IPS-NIHi11 (cell line): Measurements from ENCODE around the gene KLK13.

ENCODE experiments used
- DNase-seq: peaks from one replicate; pipeline ENCODE4 v3.0.0; 2012; ENCODE audit warnings: mixed read lengths, low spot score

KLK13 gene, protein sequence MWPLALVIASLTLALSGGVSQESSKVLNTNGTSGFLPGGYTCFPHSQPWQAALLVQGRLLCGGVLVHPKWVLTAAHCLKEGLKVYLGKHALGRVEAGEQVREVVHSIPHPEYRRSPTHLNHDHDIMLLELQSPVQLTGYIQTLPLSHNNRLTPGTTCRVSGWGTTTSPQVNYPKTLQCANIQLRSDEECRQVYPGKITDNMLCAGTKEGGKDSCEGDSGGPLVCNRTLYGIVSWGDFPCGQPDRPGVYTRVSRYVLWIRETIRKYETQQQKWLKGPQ

GRCh38 chr19:51064534-51065220 lies at the start of gene KLK13:
Gene KLK13, minus strand, starts transcription at chr19:51065092. Its CDS starts 25 bp downstream, at chr19:51065067.
- peak; percentile 93 for DNase-seq

DNA sequence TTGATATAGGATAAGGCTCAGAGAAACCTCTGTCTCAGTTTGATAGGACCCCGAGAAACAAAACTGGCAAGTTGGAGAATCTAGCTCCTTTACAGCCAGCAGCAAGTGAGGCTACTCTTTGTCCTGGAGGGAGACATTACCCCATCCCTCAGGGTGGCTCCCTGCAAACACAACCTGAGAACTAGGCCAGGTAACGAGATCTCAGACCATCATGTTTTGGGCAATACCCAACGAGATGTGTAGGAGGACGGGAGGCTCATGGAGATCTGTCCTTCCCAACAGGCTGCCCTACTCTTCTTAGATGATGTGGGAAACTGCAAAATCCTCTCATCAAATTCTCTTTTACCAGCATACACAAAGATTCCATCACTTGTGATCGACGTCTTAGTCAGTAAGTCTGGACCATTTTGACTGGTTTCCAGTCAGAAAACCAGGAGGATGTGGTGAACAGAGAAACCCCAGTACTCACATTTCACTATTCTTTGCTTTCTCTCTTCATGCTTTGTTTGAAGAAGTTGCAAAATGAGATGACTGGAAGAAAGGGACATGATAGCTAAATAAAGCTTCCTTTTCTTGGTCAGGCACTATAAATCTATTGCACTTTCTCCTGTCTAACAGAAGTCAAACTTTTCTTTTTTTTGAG lies 49.3 kb upstream of the KLK13 start:
- DNase-seq: no peak

- no peak for DNase-seq
Measured at GRCh38 chr19:51111606-51112005, 46.7 kb upstream of the KLK13 start.

- DNase-seq: no peak
Measured at GRCh38 chr19:51110666-51110971, 45.7 kb upstream of the KLK13 start.

- peak; percentile 31 for DNase-seq
Measured at GRCh38 chr19:51108805-51109146, 43.9 kb upstream of the KLK13 start.

DNA sequence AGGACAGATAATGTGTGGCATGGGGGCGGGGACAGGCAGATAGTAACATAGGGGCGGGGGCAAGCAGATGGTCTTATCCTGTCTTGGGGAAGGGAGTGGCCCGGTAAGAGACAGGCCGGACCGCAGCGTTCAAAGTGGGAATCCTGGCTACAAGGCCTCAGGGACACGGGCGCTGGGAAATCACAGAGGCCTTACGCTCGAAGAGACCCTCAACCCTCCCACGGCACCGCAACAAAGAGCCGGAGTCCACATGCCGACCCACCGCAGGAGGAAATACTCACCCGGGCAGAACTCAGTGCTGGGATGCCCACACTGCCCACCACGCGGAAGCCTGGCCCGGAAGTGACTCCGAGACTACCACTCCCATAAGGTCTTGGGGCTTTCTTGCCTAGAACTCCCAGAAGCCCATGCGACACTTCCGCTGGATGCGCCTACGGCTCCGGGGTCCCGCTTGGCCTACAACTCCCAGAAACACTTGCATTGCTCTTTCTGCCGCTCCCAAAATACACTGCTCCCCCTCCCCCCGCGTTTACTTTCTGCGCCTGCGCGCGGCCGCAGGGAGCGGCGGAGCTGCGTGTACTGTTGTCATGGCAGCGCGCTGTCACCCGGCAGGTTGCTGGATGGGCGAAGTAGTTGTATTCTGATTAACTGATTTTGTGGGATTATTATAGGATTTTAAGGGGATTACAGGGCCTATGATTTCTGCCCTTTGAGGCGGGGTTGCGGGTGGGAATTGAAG lies 43.3 kb upstream of the KLK13 start, which contains the start of gene CTU1:
TSS of gene CTU1 (minus strand) at position 344 of the 739 bp plus-strand sequence. CDS start 3,840 bp downstream, outside the sequence.
- peak; percentile 96 for DNase-seq

- no peak for DNase-seq
Measured at GRCh38 chr19:51107406-51108065, 42.6 kb upstream of the KLK13 start.

DNA sequence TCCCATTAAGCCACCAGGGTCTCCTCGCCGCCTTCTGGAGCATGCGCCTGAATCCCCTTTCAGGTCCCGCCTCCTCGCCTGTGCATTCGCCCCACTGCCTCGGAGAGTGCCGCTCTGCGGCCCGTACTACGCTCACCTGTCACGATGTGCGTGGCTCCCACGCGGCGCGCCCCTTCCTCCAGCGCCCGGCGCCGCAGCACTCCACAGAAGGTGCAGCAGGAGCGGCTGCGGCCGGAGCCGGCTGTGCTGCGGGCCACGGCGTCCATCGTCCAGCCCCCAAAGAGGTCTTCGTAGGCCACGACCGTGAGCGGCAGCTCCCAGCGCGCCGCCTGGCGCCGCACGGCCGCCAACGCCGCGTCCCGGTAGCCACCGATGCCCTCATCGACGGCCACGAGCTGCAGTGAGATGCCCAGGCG lies 39.0 kb upstream of the KLK13 start:
- no peak for DNase-seq

- no peak for DNase-seq
Measured at GRCh38 chr19:51102991-51103390, 38.1 kb upstream of the KLK13 start.

DNA sequence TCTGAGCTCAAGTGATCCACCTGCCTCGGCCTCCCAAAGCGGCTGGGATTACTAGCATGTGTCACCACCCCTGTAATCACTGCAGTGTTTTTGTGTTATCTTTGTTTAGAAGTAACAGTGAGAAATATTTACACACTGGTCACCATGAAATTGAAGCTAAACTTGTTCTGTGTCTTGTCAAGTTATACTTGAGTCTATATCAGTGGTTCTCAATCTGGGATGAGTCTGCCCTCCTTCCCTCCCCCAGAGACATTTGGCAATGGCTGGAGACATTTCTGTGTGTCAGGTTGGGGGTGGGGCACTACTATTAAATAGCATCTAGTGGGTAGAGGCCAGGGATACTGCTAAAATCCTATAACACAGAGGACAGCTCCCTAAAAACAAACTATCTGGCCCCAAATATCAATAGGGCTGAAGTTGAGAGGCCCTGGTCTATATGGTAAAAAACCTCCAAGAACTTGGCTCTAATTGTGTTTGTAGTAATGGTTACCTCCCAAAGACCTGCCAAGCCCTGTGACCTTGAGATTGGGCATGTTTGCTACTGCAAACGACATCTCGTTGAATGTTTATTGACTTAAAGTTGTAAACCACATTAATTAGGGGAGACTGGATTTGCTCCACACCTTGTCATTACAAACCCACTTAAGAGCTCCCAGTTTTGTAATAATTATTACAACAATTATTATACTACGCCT lies 36.4 kb upstream of the KLK13 start:
- DNase-seq: no peak

DNA sequence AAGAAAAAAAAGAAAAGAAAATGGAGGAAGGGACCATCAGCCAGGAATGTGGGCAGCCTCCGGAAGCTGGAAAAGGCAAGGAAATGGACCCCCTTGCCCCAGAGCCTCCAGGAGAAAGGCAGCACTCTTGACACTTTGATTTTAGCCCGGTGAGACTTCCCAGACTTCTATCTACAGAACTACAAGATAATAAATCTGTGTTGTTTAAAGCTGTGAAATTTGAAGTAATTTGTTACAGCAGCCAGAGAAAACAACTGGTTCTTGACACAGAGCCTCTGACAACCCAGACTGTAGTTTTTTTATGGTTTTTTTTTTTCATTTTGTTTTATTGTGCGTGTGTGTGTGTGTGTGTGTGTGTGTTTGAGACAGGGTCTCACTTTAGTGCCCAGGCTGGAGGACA lies 35.7 kb upstream of the KLK13 start:
- no peak for DNase-seq

DNA sequence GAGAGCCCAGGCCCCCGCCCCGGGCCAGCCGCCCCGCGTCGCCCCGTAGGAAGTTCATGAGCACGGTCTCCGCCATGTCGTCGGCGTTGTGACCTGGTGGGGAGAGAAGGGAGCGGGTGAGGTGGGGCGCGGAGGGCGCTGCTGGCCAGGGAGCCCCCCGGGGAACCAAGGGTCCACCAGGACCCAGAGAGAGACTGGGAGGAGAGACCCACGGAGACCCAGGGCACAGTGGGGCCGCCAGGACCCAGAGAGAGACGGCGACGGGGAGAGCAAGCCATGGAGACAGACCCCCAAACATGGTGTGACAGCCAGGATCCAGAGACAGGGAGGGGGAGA lies 34.1 kb upstream of the KLK13 start:
- no peak for DNase-seq

DNA sequence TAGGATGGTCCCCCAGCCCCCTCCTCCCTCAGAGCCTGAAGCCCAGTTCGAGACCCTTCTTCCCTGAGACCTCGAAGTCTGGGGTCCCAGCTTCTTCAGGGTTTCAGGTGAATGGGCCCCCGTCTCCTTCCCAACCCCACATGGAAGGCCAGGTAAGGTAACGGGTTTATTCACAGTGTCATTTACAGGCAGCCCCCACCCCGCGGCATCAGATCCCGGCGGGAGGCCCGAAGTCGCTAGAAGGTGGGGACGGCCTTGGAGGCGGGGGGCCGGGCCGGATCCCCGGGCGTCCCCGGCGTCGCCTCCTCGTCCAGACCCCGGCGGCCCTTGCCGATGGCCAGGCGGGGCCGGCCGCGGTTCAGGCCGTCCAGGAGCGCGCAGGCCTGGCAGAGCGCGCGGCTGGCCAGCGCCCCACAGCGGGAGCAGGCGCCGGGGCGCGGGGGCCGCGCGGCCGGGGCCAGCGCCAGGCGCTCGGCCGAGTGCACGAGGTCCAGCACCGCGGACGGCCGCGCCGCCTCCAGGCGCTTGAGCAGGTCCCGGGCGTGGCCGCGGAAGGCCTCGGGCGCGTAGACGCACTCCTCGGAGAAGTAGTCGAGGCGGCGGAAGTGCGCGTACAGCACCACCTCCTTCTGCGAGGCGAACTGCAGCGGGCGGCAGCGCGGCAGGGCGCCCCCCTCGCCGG lies 33.6 kb upstream of the KLK13 start:
- DNase-seq: peak; percentile 59

DNA sequence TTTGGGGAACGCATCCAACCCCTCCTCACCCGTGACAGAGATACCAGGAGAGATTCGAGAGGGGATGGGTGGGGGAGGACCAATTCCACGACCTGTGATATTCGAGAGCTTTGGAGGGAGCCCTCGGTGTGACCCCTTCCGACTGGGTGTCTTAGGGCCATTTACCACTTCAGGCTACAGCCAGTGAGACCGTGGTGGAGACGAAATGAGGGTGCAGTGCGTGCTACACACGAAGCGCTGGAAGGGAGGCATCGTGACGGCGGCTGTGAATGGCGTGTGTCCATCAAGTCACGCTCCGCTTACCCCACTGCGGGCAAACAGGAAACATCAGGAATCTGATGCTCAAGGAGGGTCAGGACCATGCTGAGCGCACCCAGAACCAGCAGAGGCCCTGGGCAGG lies 32.9 kb upstream of the KLK13 start:
- DNase-seq: no peak

DNA sequence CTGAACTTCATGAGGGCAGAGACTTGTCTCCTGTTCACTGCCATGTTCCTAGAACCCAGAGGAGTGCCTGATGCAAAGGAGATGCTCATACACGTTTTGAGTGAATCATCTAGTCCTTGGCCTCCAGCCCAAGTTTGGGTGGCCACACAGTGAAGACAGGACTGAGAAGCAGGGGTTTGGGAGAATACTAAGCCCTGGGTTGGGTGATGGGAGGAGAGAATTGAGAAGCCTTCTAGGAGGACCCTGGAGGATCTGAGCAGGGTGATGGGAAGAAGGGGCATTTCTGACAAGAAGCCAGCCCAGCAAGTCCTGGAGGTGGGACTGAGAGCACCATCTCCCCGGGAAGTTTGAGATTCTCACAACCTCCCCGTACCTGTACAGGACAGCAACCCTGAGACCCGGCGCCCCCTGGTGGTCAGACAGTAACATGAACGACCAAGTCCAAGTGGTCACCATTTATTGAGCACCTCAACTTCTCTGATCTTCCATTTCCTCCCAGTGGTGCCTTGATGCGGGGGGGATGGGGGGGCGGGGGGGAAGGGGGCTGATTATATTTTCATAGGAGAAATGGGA lies 32.4 kb upstream of the KLK13 start:
- DNase-seq: peak; percentile 81

DNA sequence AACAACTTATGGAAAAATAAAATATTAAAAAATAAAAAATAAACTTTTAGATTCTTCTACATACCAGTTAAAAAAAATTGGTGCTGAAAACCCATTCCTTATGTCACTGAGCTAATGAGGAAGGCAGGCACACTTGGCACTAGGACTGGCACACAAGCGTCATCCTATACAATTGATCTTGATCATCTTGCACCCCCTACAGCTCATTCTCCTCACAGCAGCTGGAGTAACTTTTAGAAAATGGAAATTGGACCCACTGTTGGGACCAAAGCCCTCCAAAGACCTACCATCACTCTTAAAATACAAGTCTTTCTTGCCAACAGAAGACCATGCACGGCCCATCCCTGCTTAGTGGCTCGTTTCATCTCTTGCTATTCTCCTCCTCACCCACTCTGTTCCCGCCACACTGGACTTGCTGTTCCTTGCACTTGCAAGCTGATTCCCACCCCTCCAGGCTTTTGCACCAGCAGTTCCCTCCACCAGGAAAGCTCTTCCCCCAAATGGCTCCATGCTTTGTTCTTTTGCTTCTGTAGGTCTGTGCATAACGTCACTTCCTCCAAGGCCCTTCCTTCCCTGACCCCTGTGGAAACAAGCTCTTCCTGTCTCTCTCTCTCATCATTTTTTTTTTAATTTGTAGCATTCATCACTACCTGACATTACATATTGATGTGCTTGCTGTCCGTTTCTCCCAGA lies 31.7 kb upstream of the KLK13 start:
- no peak for DNase-seq

- DNase-seq: peak; percentile 91
Measured at GRCh38 chr19:51094696-51095279, 29.9 kb upstream of the KLK13 start.

- DNase-seq: no peak
Measured at GRCh38 chr19:51093510-51094345, 28.8 kb upstream of the KLK13 start.

- DNase-seq: no peak
Measured at GRCh38 chr19:51093101-51093500, 28.2 kb upstream of the KLK13 start.
